HepG2 (cell line): ENCODE measurements around the gene GLTPD2. TPM values are rescaled to one million over a fixed set of nuclear protein-coding genes. Genes with fewer than 3 reads are reported as not detected.
A peak's percentile ranks its signal among the peaks of the same experiment; 100 is the strongest.

Experiments used
- AGO1 ChIP-seq: fragments of 200-400 bp; formaldehyde crosslinking; IDR thresholded peaks from 2 replicates; pipeline ENCODE4 v1.6.1; 2017; ENCODE audit warnings: mild to moderate bottlenecking, low read depth, low read length, moderate library complexity; ENCODE audit not compliant: poor library complexity, severe bottlenecking
- CENPBD1 ChIP-seq: sonication (generic); formaldehyde crosslinking; IDR thresholded peaks from 2 replicates; pipeline ENCODE4 v1.8.0; 2022; ENCODE audit warnings: missing genetic modification reagents, low read depth, mild to moderate bottlenecking, borderline replicate concordance
- FOXA3 ChIP-seq: IDR thresholded peaks from 2 replicates; pipeline ENCODE4 v1.6.1; 2016; ENCODE audit warnings: missing genetic modification reagents, missing compliant biosample characterization
- FOXP1 ChIP-seq, 2 experiments: fragments of 450-650 bp in 1 of 2; IDR thresholded peaks; 2 replicates each; pipeline ENCODE4 v1.6.1; 2017 to 2018; ENCODE audit warnings: antibody characterized with exemption in 1 of 2
- GRHL1 ChIP-seq: sonication (generic); formaldehyde crosslinking; conservative IDR thresholded peaks from 2 replicates; pipeline ENCODE4 v1.8.0; 2022; ENCODE audit warnings: missing genetic modification reagents
- KDM2A ChIP-seq: sonication (generic); formaldehyde crosslinking; IDR thresholded peaks from 2 replicates; pipeline ENCODE4 v1.4.0; 2020; ENCODE audit warnings: low read depth, missing genetic modification reagents, borderline replicate concordance
- MNT ChIP-seq: fragments of 450-650 bp; IDR thresholded peaks from 2 replicates; pipeline ENCODE4 v1.6.1; 2016
- NBN ChIP-seq: fragments of 450-650 bp; conservative IDR thresholded peaks from 2 replicates; pipeline ENCODE4 v1.6.1; 2017
- NR1H2 ChIP-seq: sonication (generic); formaldehyde crosslinking; IDR thresholded peaks from 2 replicates; pipeline ENCODE4 v1.8.1; 2022; ENCODE audit warnings: low read depth, missing genetic modification reagents, borderline replicate concordance
- NR2F6 ChIP-seq, 2 experiments: IDR thresholded peaks; 2 replicates each; pipeline ENCODE4 v1.6.1; 2016; ENCODE audit warnings: antibody characterized with exemption in 1 of 2, mild to moderate bottlenecking in 1 of 2
- PITX1 ChIP-seq: sonication (generic); formaldehyde crosslinking; IDR thresholded peaks from 2 replicates; pipeline ENCODE4 v1.5.1; 2020; ENCODE audit warnings: mild to moderate bottlenecking, missing genetic modification reagents
- RBAK ChIP-seq: sonication (generic); formaldehyde crosslinking; IDR thresholded peaks from 2 replicates; pipeline ENCODE4 v1.5.1; 2020; ENCODE audit warnings: mild to moderate bottlenecking, missing genetic modification reagents
- STAG1 ChIP-seq: sonication (generic); formaldehyde crosslinking; IDR thresholded peaks from 2 replicates; pipeline ENCODE4 v1.4.0; 2020; ENCODE audit warnings: missing genetic modification reagents
- WIZ ChIP-seq: sonication (generic); formaldehyde crosslinking; IDR thresholded peaks from 2 replicates; pipeline ENCODE4 v1.5.1; 2020; ENCODE audit warnings: mild to moderate bottlenecking, missing genetic modification reagents
- ZBTB25 ChIP-seq: IDR thresholded peaks from 2 replicates; pipeline ENCODE4 v1.6.1; 2018; ENCODE audit warnings: missing genetic modification reagents
- ZFAT ChIP-seq: sonication (generic); formaldehyde crosslinking; conservative IDR thresholded peaks from 2 replicates; pipeline ENCODE4 v1.8.1; 2023; ENCODE audit warnings: missing genetic modification reagents, inconsistent platforms
- ZMYM2 ChIP-seq: sonication (generic); formaldehyde crosslinking; IDR thresholded peaks from 2 replicates; pipeline ENCODE4 v1.8.0; 2022; ENCODE audit warnings: mild to moderate bottlenecking, missing genetic modification reagents
- ZNF280B ChIP-seq: sonication (generic); formaldehyde crosslinking; IDR thresholded peaks from 2 replicates; pipeline ENCODE4 v1.5.0; 2020; ENCODE audit warnings: missing genetic modification reagents, mild to moderate bottlenecking, borderline replicate concordance
- ZNF30 ChIP-seq: sonication (generic); formaldehyde crosslinking; IDR thresholded peaks from 2 replicates; pipeline ENCODE4 v1.5.0; 2020; ENCODE audit warnings: mild to moderate bottlenecking, missing genetic modification reagents
- ZNF343 ChIP-seq: sonication (generic); formaldehyde crosslinking; IDR thresholded peaks from 2 replicates; pipeline ENCODE4 v1.4.0; 2020; ENCODE audit warnings: mild to moderate bottlenecking, missing genetic modification reagents
- ZNF431 ChIP-seq: sonication (generic); formaldehyde crosslinking; IDR thresholded peaks from 2 replicates; pipeline ENCODE4 v1.9.0; 2022; ENCODE audit warnings: missing genetic modification reagents, low read depth, mild to moderate bottlenecking, borderline replicate concordance
- ZNF513 ChIP-seq: sonication (generic); formaldehyde crosslinking; conservative IDR thresholded peaks from 2 replicates; pipeline ENCODE4 v1.5.0; 2020; ENCODE audit warnings: missing genetic modification reagents
- ZNF746 ChIP-seq: sonication (generic); formaldehyde crosslinking; IDR thresholded peaks from 2 replicates; pipeline ENCODE4 v1.8.0; 2022; ENCODE audit warnings: mild to moderate bottlenecking, missing genetic modification reagents
- ZNF773 ChIP-seq: sonication (generic); formaldehyde crosslinking; IDR thresholded peaks from 2 replicates; pipeline ENCODE4 v1.4.0; 2020; ENCODE audit warnings: missing genetic modification reagents, borderline replicate concordance
- polyA plus RNA-seq, 8 experiments: library from polyadenylated mRNA; depleted of rRNA in 3 of 8; stranded (reverse) in 7 of 8; unstranded in 1 of 8; fragments of >200 nt; fragmentation: Illumina TruSeq in 4 of 8; extraction: Trizol in 4 of 8; gene quantifications; 2 replicates each; pipeline versions ENCODE4 v1.2.1 to v1.2.3, GENCODE V29; 2011 to 2016; ENCODE audit warnings: low read depth in 4 of 8, missing spikeins in 1 of 8, mixed read lengths in 1 of 8; ENCODE audit not compliant: insufficient read depth in 1 of 8
- total RNA-seq, 5 experiments: library from RNA; depleted of rRNA; stranded (reverse); fragments of >200 nt; fragmentation: Illumina TruSeq; extraction: Trizol; gene quantifications; 2 replicates each; pipeline ENCODE4 v1.2.3, GENCODE V29; 2016; ENCODE audit warnings: low read depth in 1 of 5

Gene GLTPD2
- total and polyA plus RNA-seq, 2 of the 13 experiments (the other 11 are each of a cell fraction or from before 2014, with no cell fraction given) = 7.5 to 12.9 TPM

GRCh38 chr17:4751932-4752331 is 36.8 kb upstream of the GLTPD2 start (continued):
- no peak for TF ChIP-seq ZNF513 (CRISPR knock-in tag)
- TF ChIP-seq ZNF431 (CRISPR knock-in tag) = no peak
- no peak for TF ChIP-seq STAG1
- no peak for TF ChIP-seq ZNF30 (CRISPR knock-in tag)
- no peak for TF ChIP-seq AGO1
- TF ChIP-seq ZBTB25 (CRISPR knock-in tag) = peak; percentile 43; the same call in 1 of the 2 replicates
- TF ChIP-seq ZMYM2 (CRISPR knock-in tag) = peak; percentile 91
- TF ChIP-seq KDM2A (CRISPR knock-in tag) = no peak
- TF ChIP-seq RBAK = no peak
- TF ChIP-seq FOXP1 (IDR thresholded peaks at IDR 0.05) = no peak
- peak; percentile 17; the same call in 1 of the 2 replicates for TF ChIP-seq FOXP1 (CRISPR knock-in tag; IDR thresholded peaks at IDR 0.05)
- no peak for TF ChIP-seq GRHL1 (CRISPR knock-in tag)
- no peak for TF ChIP-seq NR1H2
- no peak for TF ChIP-seq ZNF746 (CRISPR knock-in tag)
- TF ChIP-seq NBN = no peak
- TF ChIP-seq ZFAT (CRISPR knock-in tag) = no peak
- no peak for TF ChIP-seq NR2F6 (IDR thresholded peaks at IDR 0.05)
- TF ChIP-seq NR2F6 (CRISPR knock-in tag; IDR thresholded peaks at IDR 0.05) = peak; percentile 24; the same call in 1 of the 2 replicates
- TF ChIP-seq ZNF773 (CRISPR knock-in tag) = no peak
- no peak for TF ChIP-seq WIZ (CRISPR knock-in tag)
- peak; percentile 52; the same call in 1 of the 2 replicates for TF ChIP-seq FOXA3 (CRISPR knock-in tag)
- no peak for TF ChIP-seq ZNF280B (CRISPR knock-in tag)
- no peak for TF ChIP-seq ZNF343 (CRISPR knock-in tag)
- no peak for TF ChIP-seq CENPBD1 (CRISPR knock-in tag)
- TF ChIP-seq PITX1 (CRISPR knock-in tag) = no peak
- TF ChIP-seq MNT = no peak
